HG03097 (cell line): ENCODE data around the gene DEK.
"Not testable (repeated sequence)": the region's sequence is repeated elsewhere in the genome, so short reads cannot be mapped to it uniquely, and the experiment has no call there.

ENCODE experiments used
- ATAC-seq: cut with Tn5 transposase; IDR thresholded peaks from one replicate; pipeline ENCODE4 v1.9.1; 2021; ENCODE audit not compliant: unreplicated experiment, low FRiP score

The DEK gene

GRCh38 chr6:18264219-18264922 lies at the start of gene DEK:
DEK (minus strand) TSS chr6:18264530; CDS start chr6:18263987, 543 bp downstream.
- ATAC-seq, result peak; percentile 32

DNA sequence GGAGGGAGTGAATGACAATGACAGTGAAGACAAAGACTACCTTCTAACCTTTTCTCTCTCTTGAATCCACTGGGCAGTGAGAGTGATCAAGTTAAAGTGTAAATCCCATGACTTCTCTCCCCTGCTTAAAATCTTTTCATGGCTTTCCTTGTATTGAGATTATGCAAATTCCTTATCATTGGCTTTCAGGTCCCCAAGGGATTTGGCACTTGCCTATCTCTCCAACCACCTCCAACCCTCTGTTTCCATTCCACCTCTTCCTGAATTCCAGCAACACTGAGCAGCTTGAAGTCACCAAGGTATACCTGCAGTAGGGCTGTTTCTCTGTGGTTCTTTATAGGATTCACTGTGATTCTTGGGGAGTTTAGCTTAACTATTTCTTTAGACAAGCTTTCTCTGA lies 48.0 kb upstream of the DEK start:
- no peak for ATAC-seq

DNA sequence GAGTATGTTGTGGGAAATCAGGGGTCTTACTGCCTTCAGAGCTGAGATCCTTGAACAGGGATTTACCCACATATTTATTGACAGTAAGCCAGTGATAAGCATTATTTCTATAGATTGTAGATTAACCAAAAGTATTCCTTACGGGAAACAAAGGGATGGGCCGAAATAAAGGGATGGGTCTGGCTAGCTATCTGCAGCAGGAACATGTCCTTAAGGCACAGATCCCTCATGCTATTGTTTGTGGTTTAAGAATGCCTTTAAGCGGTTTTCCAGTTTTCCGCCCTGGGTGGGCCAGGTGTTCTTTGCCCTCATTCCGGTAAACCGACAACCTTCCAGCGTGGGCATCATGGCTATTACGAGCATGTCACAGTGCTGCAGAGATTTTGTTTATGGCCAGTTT lies 45.7 kb upstream of the DEK start:
- ATAC-seq, result not testable (repeated sequence)

DNA sequence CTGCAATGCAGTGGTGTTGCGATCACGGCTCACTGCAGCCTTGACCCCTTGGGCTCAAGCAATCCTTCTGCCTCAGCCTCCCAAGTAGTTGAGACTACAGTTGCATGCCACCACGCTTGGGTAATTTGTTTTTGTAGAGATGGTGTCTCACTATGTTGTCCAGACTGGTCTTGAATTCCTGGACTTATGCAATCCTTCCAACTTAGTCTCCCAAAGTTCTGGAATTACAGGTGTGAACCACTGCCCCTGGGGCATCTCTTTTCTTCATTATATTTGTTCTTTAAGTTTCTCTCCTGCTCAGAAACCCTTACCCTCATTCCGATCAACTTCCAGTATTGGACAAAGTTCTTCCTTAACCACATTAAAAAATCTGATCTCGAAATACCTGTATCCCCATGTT lies 44.7 kb upstream of the DEK start:
- ATAC-seq, result no peak

DNA sequence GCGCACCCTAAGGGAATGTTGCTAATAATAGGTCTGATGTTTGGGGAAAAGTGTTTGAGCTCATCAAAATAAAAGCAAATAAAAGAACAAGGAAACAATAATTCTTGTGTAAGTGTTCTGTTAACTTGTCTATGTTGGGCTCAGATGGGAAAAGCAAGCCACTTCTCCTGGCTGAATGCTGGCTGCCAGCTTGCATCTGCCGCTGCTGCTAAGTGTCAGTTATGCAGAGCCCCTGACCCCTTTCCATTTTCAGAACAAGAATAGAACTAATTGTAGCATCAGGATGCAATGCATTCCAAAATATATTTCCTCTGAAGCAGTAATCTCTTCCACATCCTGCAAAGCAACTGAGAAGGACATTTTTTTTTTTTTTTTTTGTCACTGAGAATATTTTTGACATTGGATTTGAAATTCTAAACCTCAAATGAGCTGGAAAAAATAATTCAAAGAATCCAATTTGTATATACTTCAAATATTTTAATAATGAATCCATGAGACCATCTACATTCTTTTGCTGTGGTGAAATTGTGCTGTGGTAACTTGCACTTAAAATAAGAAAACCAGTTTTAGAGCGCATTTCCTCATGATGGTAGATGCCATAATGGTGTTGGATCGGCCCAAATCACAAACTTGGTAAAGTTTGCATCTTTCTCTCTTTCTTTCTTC lies 43.9 kb upstream of the DEK start:
- ATAC-seq, result no peak

- ATAC-seq, result no peak
These were observed 42.6 kb upstream of the DEK start for GRCh38 chr6:18306977-18307376.

DNA sequence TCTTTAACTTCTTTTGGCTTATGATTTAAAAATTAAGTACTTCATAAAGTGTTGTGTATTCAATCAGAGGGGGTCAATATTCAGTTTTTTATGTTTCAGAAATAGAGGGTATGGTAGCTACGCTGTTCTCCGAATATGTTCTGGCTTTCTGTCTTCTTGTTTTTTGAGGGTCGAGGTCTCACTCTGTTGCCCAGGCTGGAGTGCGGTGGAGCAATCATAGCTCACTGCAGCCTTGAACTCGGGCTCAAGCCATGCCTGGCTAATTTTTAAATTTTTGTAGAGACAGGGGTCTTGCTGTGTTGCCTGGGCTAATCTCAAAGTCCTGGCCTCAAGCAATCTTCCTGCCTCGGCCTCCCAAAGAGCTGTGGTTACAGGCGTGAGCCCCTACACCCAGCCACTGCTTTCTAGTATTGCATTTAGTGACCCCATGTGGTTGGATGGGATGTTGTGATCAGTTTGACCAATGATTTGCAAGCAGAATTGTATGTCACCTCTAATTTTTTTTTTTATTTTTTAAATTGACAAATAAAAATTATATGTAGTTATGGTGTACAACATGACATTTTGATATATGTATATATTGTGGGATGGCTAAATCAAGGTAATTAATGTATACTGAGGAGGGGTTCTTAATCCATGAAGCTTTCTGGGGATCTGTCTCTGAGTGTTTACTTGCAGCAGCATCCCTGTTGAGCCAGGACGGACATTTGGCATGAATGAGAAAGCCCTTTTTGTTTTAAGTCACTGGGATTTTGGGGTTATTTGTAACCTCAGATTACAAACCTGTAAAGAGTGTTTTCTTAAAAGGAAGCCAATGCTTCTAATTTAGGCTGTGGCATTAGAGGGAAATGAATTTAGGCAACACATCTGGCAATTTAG lies 38.5 kb upstream of the DEK start:
- no peak for ATAC-seq

GRCh38 chr6:18293076-18293904 lies 29.0 kb upstream of the DEK start:
- ATAC-seq, result no peak

DNA sequence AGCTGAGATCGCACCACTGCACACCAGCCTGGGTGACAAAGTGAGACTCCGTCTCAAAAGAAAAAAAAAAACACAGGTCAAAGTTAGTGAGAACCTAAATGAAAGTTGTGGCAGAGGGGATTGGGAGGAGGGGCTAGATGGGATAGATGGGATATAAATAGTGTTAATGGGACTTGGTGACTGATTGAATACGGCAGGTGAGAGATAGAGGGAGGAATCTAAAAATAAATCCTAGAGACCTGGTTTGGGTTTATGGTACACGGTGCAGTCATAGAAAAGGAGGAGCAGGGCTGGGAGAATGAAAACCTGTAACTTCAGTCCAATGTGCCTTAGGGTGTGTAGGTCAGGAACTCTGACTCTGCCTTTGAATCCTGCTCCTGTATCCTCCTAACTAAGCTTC lies 25.0 kb upstream of the DEK start:
- no peak for ATAC-seq

DNA sequence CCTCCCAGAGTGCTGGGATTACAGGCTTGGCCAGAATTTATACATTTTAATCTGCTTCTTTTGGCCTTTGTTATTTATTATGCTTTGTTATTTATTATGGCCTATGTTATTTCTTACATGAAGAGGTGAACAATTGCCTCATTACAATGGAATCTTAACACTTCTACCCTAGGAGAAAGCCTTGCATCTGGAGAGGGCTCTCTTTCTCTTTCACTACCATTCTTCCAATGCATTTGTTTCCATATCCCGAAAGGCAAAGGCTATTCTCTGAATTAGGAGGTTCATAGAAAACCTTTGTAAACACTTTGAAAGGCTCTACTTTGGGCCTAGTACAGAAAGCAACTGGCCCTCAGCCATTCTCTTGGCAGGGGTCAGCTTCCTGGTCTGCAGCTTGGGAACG lies 19.9 kb upstream of the DEK start:
- no peak for ATAC-seq

- ATAC-seq, result no peak
These were observed 17.2 kb upstream of the DEK start for GRCh38 chr6:18281564-18281963.

DNA sequence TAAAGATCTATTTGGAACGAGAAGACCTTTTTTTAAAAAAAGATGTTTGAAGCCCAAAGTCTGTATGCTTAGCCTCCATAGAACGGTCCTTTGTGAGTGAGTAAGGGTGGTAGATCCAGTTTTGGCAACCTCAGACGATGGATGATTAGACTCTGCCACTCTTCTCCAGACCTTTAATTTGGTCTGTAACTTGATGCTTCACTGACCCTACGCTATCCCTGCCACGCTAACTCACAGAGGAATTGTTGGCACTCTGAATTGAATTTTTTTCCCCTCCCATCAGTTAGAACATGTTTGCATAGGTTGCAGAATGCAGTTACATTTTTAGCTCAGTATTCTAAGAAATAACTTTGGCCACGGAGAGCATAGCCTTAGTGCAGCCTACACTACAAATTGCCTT lies 15.8 kb upstream of the DEK start:
- no peak for ATAC-seq

GRCh38 chr6:18279422-18279821 lies 15.1 kb upstream of the DEK start:
- ATAC-seq, result no peak

DNA sequence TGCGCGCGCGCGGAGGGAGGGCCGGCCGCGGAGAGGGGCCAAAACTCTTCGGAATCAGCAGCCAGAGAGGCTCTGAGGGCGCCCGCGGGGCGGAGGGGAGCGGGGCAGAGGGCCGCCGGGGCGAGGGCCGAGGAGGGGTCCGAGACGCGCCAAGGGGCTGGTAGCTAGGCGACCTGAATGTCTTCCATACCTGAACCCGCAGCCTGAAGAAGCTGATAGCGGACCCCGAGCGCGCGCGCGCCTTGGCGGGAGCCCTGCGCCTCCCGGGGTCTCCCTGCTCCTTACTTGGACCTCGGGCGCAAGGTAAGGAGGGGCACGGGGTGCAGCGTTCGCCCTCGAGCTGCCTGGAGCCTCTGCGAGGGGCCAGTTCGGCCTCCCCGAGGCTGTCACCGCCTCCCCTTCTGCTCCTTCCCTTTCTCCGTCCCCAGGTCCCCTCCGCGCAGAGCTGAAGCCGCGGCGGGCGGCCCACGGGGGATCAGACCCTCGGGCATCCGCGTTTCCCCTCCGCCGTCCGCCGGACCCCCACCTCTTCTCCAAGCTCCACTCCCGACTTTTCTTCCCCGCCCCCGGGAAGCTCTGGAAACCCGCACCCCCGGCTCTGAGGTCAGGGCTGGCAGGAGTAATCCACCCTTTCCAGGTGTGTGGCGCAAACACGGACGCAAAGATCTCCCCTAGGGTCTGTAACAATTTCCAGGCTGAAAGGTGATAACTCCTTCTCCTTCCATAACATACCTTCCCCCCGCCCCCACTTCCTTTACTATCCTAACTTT lies 13.1 kb upstream of the DEK start:
- no peak for ATAC-seq

DNA sequence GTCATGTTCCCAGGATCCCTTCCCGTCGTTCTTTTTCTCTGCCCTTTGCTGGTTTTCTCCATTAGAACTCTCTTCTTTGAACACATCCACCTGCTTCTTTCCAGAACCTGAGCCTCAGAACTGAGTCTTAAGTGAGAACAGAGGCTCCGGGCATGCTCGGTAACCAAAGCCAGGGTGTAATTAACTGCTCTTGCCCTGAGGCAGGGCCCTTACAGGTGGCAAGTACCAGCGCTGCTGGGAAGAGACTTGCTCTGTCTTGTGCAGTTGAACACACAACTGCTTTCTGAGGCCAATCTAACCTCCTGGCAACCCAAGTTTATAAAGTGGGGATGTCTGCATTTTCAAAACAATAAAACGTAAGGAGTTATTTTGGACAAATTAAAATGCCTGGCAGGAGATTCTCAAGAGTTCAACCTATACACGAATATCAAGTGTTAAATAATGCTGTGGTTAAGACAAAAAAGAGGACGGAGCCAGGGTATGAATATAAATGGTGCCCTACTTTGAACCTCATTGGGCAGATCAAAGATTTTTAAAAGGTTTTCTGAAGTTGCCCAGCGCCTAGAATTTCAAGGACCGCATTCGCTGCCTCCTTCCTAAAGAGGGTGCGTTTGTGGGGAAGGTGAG lies 12.4 kb upstream of the DEK start:
- no peak for ATAC-seq

- no peak for ATAC-seq
These were observed 5.9 kb upstream of the DEK start for GRCh38 chr6:18270216-18270615.

DNA sequence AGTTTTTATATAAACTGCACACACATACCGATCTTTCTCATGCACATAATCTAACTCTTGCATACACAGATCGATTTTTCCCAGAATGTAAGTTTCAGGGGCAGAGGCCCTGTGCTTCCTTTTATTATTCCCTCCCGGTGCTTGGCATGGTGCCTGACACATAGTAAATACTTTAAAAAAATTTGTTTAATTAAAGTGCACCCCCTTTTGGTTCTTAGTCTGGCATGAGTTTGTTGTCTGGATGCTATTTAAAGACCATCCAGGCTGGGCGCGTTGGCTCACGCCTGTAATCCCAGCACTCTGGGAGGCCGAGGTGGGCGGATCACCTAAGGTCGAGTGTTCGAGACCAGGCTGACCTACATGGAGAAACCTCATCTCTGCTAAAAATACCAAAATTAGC lies 5.4 kb upstream of the DEK start:
- ATAC-seq, result no peak

- ATAC-seq, result no peak
These were observed 4.9 kb upstream of the DEK start for GRCh38 chr6:18269253-18269652.

- no peak for ATAC-seq
These were observed 3.7 kb upstream of the DEK start for GRCh38 chr6:18268066-18268465.
